ENCODE results near the gene KCNN1.

DNA sequence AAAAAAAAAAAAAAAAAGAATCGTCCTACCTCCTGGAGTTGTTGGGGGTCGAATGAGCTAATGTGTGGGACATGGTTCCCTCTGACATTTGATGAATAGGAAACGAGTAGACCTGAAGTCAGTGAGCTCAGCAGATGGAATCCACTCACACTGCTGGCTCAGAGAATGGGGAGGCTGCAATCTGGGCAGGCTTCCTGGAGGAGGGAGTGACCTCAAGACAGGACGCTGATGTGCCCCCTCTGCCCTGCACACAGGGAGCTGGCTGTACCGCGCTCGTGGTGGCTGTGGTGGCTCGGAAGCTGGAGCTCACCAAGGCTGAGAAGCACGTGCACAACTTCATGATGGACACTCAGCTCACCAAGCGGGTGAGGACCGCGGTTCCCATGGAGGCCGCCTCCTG is 21.3 kb downstream of the KCNN1 start:
- TF ChIP-seq, protein P1, sequence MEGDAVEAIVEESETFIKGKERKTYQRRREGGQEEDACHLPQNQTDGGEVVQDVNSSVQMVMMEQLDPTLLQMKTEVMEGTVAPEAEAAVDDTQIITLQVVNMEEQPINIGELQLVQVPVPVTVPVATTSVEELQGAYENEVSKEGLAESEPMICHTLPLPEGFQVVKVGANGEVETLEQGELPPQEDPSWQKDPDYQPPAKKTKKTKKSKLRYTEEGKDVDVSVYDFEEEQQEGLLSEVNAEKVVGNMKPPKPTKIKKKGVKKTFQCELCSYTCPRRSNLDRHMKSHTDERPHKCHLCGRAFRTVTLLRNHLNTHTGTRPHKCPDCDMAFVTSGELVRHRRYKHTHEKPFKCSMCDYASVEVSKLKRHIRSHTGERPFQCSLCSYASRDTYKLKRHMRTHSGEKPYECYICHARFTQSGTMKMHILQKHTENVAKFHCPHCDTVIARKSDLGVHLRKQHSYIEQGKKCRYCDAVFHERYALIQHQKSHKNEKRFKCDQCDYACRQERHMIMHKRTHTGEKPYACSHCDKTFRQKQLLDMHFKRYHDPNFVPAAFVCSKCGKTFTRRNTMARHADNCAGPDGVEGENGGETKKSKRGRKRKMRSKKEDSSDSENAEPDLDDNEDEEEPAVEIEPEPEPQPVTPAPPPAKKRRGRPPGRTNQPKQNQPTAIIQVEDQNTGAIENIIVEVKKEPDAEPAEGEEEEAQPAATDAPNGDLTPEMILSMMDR (IDR thresholded peaks at IDR 0.05) = no peak
- no peak for TF ChIP-seq POLR2A (IDR thresholded peaks at IDR 0.05)

All from testis (tissue), 2 donors.